Measurements from ENCODE around the gene ARHGAP5. TPM values are rescaled to one million over a fixed set of nuclear protein-coding genes. Genes with fewer than 3 reads are reported as not detected.
"Not testable (repeated sequence)": the region's sequence is repeated elsewhere in the genome, so short reads cannot be mapped to it uniquely, and the experiment has no call there.

Gene ARHGAP5
- total RNA-seq, 1 donor from 2014 or later = 86.1 TPM

DNA sequence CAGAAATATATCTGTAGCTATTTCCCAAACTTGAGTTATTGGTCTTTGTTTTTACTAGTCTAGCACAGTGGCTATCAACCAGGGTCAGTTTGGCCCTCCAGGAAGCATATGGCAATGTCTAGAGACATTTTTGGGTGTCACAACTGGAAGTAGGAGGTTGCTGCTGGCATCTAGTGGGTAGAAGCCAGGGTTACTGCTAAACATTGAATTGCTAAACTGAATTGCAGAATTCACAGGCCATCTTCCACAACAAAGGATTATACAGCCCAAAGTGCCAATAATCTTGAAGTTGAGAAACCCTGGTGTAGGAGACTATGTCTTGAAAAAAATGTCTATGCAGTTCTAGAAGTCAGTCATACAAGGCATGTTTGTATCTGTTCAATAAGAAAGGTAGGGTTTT is 27.7 kb downstream of the ARHGAP5 start:
- Histone ChIP-seq H3K36me3 (ENCODE audit: control insufficient read depth in 3 of 3, insufficient read depth in 3 of 3, low read length in 3 of 3) (peaks cover 0 to 3% (median 0%) of the 10 kb centered on the region in 3 donors), H3K9ac (ENCODE audit: low read depth in 1 of 3, low read length in 3 of 3) (no peak overlapping the region), H3K4me1 (ENCODE audit: control insufficient read depth in 3 of 3, insufficient read depth in 3 of 3, low read length in 3 of 3) (peaks cover 0 to 4% (median 0%) of the 10 kb centered on the region in 3 donors), H3K4me3 (ENCODE audit: low read length in 3 of 3) (no peak overlapping the region), H3K9me3 (ENCODE audit: control insufficient read depth in 3 of 3, low read length in 3 of 3) (no peaks in the 10 kb centered on the region), H3K27ac (ENCODE audit: low read depth, low read length) (no peak overlapping the region), H3K27me3 (ENCODE audit: control insufficient read depth in 3 of 3, insufficient read depth in 3 of 3, low read length in 3 of 3) (no peaks in the 10 kb centered on the region)

GRCh38 chr14:32109676-32110547 is 32.8 kb downstream of the ARHGAP5 start:
- no peaks in the 10 kb centered on the region for H3K27me3 ChIP-seq (ENCODE audit: control insufficient read depth in 3 of 3, insufficient read depth in 3 of 3, low read length in 3 of 3)
- H3K9ac ChIP-seq (ENCODE audit: low read depth in 1 of 3, low read length in 3 of 3) = no peak overlapping the region
- H3K27ac ChIP-seq (ENCODE audit: low read depth, low read length) = no peak overlapping the region
- H3K4me3 ChIP-seq (ENCODE audit: low read length in 3 of 3) = no peak overlapping the region
- H3K4me1 ChIP-seq (ENCODE audit: control insufficient read depth in 3 of 3, insufficient read depth in 3 of 3, low read length in 3 of 3) = peaks cover 0 to 10% (median 4%) of the 10 kb centered on the region in 3 donors
- H3K36me3 ChIP-seq (ENCODE audit: control insufficient read depth in 3 of 3, insufficient read depth in 3 of 3, low read length in 3 of 3) = no peaks in the 10 kb centered on the region
- no peaks in the 10 kb centered on the region for H3K9me3 ChIP-seq (ENCODE audit: control insufficient read depth in 3 of 3, low read length in 3 of 3)

- Histone ChIP-seq H3K27me3 (ENCODE audit: control insufficient read depth in 3 of 3, insufficient read depth in 3 of 3, low read length in 3 of 3) (no peaks in the 10 kb centered on the region), H3K9me3 (ENCODE audit: control insufficient read depth in 3 of 3, low read length in 3 of 3) (no peaks in the 10 kb centered on the region), H3K9ac (ENCODE audit: low read depth in 1 of 3, low read length in 3 of 3) (no peak overlapping the region), H3K36me3 (ENCODE audit: control insufficient read depth in 3 of 3, insufficient read depth in 3 of 3, low read length in 3 of 3) (no peaks in the 10 kb centered on the region), H3K4me3 (ENCODE audit: low read length in 3 of 3) (no peak overlapping the region), H3K4me1 (ENCODE audit: control insufficient read depth in 3 of 3, insufficient read depth in 3 of 3, low read length in 3 of 3) (peaks cover 0 to 10% (median 4%) of the 10 kb centered on the region in 3 donors), H3K27ac (ENCODE audit: low read depth, low read length) (no peak overlapping the region)
These were observed 33.4 kb downstream of the ARHGAP5 start for GRCh38 chr14:32110548-32110896.

DNA sequence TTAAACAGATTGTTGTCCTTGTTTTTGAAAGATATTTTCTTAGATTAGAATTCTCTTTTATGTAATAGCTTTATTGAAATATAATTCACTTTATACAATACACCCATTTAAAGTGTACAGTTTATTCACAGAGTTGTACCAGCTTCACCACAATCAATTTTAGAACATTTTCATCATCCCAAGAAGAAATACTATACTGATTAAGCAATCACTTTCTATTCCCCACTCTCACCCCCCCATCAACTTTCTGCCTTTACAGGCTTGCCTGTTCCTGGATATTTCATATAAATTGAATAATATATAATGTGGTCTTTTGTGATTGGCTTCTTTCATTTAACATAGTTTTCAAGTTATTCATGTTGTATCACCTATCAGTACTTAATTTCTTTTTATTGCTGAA is 44.4 kb downstream of the ARHGAP5 start:
- Histone ChIP-seq H3K9me3 (ENCODE audit: control insufficient read depth in 3 of 3, low read length in 3 of 3) (no peaks in the 10 kb centered on the region), H3K9ac (ENCODE audit: low read depth in 1 of 3, low read length in 3 of 3) (no peak overlapping the region), H3K27ac (ENCODE audit: low read depth, low read length) (no peak overlapping the region), H3K4me3 (ENCODE audit: low read length in 3 of 3) (no peak overlapping the region), H3K36me3 (ENCODE audit: control insufficient read depth in 3 of 3, insufficient read depth in 3 of 3, low read length in 3 of 3) (peaks cover 0 to 3% (median 0%) of the 10 kb centered on the region in 3 donors), H3K27me3 (ENCODE audit: control insufficient read depth in 3 of 3, insufficient read depth in 3 of 3, low read length in 3 of 3) (no peaks in the 10 kb centered on the region), H3K4me1 (ENCODE audit: control insufficient read depth in 3 of 3, insufficient read depth in 3 of 3, low read length in 3 of 3) (peaks cover 0 to 3% (median 0%) of the 10 kb centered on the region in 3 donors)

DNA sequence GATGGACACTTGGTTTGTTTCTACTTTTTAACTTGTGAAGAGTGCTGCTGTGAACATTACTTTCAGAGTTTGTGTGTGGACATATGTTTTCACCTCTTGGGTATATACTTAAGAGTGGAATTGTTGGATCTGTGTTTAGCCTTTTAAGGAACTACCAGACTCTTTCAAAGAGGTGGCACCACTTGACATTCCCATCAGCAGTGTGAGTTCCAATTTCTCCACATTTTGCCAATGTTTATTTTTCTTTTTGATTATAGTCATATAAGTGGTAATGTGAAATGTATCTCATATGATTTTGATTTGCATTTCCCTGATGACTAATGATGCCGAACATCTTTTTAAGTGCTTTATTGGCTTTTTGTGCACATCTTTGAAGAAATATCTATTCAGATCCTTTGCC is 44.8 kb downstream of the ARHGAP5 start:
- H3K27ac ChIP-seq (ENCODE audit: low read depth, low read length) = no peak overlapping the region
- H3K36me3 ChIP-seq (ENCODE audit: control insufficient read depth in 3 of 3, insufficient read depth in 3 of 3, low read length in 3 of 3) = peaks cover 0 to 3% (median 0%) of the 10 kb centered on the region in 3 donors
- H3K27me3 ChIP-seq (ENCODE audit: control insufficient read depth in 3 of 3, insufficient read depth in 3 of 3, low read length in 3 of 3) = no peaks in the 10 kb centered on the region
- H3K9ac ChIP-seq (ENCODE audit: low read depth in 1 of 3, low read length in 3 of 3) = no peak overlapping the region
- H3K4me3 ChIP-seq (ENCODE audit: low read length in 3 of 3) = no peak overlapping the region
- no peaks in the 10 kb centered on the region for H3K9me3 ChIP-seq (ENCODE audit: control insufficient read depth in 3 of 3, low read length in 3 of 3)
- peaks cover 0 to 3% (median 0%) of the 10 kb centered on the region in 3 donors for H3K4me1 ChIP-seq (ENCODE audit: control insufficient read depth in 3 of 3, insufficient read depth in 3 of 3, low read length in 3 of 3)

DNA sequence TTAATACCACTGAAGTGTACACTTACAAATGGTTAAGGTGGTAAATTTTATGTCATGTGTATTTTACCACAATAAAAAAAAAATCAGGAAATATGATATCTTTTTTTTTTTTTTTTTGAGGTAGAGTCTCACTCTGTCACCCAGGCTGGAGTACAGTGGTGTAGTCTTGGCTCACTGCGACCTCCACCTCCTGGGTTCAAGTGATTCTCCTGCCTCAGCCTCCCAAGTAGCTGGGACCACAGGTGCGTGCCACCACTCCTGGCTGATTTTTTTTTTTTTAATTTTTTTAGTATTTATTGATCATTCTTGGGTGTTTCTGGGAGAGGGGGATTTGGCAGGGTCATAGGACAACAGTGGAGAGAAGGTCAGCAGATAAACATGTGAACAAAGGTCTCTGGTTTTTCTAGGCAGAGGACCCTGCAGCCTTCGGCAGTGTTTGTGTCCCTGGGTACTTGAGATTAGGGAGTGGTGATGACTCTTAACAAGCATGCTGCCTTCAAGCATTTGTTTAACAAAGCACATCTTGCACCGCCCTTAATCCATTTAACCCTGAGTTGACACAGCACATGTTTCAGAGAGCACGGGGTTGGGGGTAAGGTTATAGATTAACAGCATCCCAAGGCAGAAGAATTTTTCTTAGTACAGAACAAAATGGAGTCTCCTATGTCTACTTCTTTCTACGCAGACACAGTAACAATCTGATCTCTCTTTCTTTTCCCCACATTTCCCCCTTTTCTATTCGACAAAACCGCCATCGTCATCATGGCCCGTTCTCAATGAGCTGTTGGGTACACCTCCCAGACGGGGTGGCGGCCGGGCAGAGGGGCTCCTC is 50.0 kb downstream of the ARHGAP5 start:
- not testable (repeated sequence) for H3K4me3 ChIP-seq (ENCODE audit: low read length in 3 of 3); H3K9me3 ChIP-seq (ENCODE audit: control insufficient read depth in 3 of 3, low read length in 3 of 3); H3K36me3 ChIP-seq (ENCODE audit: control insufficient read depth in 3 of 3, insufficient read depth in 3 of 3, low read length in 3 of 3); H3K9ac ChIP-seq (ENCODE audit: low read depth in 1 of 3, low read length in 3 of 3); H3K27me3 ChIP-seq (ENCODE audit: control insufficient read depth in 3 of 3, insufficient read depth in 3 of 3, low read length in 3 of 3); H3K27ac ChIP-seq (ENCODE audit: low read depth, low read length); H3K4me1 ChIP-seq (ENCODE audit: control insufficient read depth in 3 of 3, insufficient read depth in 3 of 3, low read length in 3 of 3)

- not testable (repeated sequence) for H3K4me1 ChIP-seq (ENCODE audit: control insufficient read depth in 3 of 3, insufficient read depth in 3 of 3, low read length in 3 of 3); H3K27me3 ChIP-seq (ENCODE audit: control insufficient read depth in 3 of 3, insufficient read depth in 3 of 3, low read length in 3 of 3); H3K9me3 ChIP-seq (ENCODE audit: control insufficient read depth in 3 of 3, low read length in 3 of 3); H3K4me3 ChIP-seq (ENCODE audit: low read length in 3 of 3); H3K27ac ChIP-seq (ENCODE audit: low read depth, low read length); H3K9ac ChIP-seq (ENCODE audit: low read depth in 1 of 3, low read length in 3 of 3); H3K36me3 ChIP-seq (ENCODE audit: control insufficient read depth in 3 of 3, insufficient read depth in 3 of 3, low read length in 3 of 3)
These were observed 50.9 kb downstream of the ARHGAP5 start for GRCh38 chr14:32127731-32128654.

DNA sequence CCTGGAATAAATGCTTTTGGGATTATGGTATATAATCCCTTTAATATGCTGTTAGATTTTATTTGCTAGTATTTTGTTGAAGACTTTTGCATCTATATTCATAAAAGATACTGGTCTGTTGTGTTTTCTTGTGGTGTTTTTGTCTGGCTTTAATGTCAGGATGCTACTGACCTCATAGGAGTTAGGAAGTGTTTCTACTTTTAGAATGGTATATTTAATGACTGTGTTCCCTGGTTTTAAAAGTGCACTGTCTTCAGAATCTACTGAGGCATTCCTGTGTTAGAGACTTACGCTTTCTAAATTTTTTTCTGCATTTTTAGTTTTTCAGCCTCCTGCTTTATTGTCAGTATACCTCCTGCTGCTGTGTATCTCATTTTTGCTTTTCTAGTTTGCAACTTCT is 51.6 kb downstream of the ARHGAP5 start:
- Histone ChIP-seq H3K9me3 (ENCODE audit: control insufficient read depth in 3 of 3, low read length in 3 of 3) (no peaks in the 10 kb centered on the region), H3K36me3 (ENCODE audit: control insufficient read depth in 3 of 3, insufficient read depth in 3 of 3, low read length in 3 of 3) (peaks cover 0 to 3% (median 2%) of the 10 kb centered on the region in 3 donors), H3K9ac (ENCODE audit: low read depth in 1 of 3, low read length in 3 of 3) (peak overlapping the region in 2 of 3 donors; percentile 6 to 18), H3K4me1 (ENCODE audit: control insufficient read depth in 3 of 3, insufficient read depth in 3 of 3, low read length in 3 of 3) (peaks cover 0 to 6% (median 3%) of the 10 kb centered on the region in 3 donors), H3K27me3 (ENCODE audit: control insufficient read depth in 3 of 3, insufficient read depth in 3 of 3, low read length in 3 of 3) (no peaks in the 10 kb centered on the region), H3K4me3 (ENCODE audit: low read length in 3 of 3) (no peak overlapping the region), H3K27ac (ENCODE audit: low read depth, low read length) (no peak overlapping the region)

GRCh38 chr14:32129124-32129523 is 52.0 kb downstream of the ARHGAP5 start:
- H3K27me3 ChIP-seq (ENCODE audit: control insufficient read depth in 3 of 3, insufficient read depth in 3 of 3, low read length in 3 of 3) = no peaks in the 10 kb centered on the region
- H3K4me3 ChIP-seq (ENCODE audit: low read length in 3 of 3) = no peak overlapping the region
- peaks cover 0 to 6% (median 3%) of the 10 kb centered on the region in 3 donors for H3K4me1 ChIP-seq (ENCODE audit: control insufficient read depth in 3 of 3, insufficient read depth in 3 of 3, low read length in 3 of 3)
- peaks cover 0 to 3% (median 2%) of the 10 kb centered on the region in 3 donors for H3K36me3 ChIP-seq (ENCODE audit: control insufficient read depth in 3 of 3, insufficient read depth in 3 of 3, low read length in 3 of 3)
- no peak overlapping the region for H3K27ac ChIP-seq (ENCODE audit: low read depth, low read length)
- no peaks in the 10 kb centered on the region for H3K9me3 ChIP-seq (ENCODE audit: control insufficient read depth in 3 of 3, low read length in 3 of 3)
- peak overlapping the region in 1 of 3 donors; percentile 6 for H3K9ac ChIP-seq (ENCODE audit: low read depth in 1 of 3, low read length in 3 of 3)

Measured in skeletal muscle tissue (tissue), 4 donors.